Ramos (cell line): ENCODE data around the gene PFDN6.

Source experiments
- in situ Hi-C: fragments of 300-500 bp; cut with MboI; formaldehyde crosslinking; loops from one replicate; pipeline ENCODE4 v1.14.3; 2022; ENCODE audit warnings: low sequenced_read_pairs; ENCODE audit not compliant: unreplicated experiment

Gene PFDN6

DNA sequence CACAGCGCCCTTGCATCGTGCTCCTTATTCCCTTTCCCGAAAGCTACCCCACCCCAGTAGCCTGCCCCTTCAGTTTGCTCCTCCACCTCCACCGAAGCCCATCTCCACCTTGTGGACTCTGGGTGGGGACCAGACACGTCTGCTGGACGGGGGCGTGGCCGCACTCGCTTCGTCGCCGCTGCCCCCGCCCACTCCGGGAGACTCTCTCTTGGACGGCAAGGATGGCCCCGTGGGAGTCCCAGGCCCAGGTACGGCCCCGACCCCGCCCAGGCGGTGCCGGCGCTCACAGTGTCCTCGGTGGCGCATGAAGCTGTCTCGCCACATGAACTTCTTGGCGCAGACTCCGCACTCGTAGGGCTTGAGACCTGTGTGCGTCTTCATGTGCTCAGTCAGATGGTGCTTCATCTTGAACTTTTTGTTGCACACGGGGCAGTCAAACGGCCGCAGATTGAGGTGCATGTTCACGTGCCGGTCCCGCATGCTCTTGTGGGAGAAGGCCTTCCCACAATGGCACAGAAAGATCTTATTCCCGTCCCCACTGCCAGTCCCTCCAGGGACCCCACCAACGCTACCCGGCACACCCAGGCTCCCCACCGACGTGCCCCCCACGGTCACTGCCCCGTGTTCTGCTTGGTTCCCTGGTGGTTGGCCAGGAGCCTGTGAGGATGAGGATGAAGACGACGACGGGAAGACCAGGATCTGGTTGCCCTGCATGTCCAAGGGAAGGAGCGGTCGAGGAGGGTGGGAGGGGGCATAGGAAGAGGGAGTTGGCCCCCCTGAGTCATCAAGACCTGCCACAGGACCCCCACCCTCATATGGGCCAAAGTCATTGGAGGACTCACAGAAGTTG, 25.8 kb downstream of the PFDN6 start:
- in situ Hi-C loops: no loop called here

DNA sequence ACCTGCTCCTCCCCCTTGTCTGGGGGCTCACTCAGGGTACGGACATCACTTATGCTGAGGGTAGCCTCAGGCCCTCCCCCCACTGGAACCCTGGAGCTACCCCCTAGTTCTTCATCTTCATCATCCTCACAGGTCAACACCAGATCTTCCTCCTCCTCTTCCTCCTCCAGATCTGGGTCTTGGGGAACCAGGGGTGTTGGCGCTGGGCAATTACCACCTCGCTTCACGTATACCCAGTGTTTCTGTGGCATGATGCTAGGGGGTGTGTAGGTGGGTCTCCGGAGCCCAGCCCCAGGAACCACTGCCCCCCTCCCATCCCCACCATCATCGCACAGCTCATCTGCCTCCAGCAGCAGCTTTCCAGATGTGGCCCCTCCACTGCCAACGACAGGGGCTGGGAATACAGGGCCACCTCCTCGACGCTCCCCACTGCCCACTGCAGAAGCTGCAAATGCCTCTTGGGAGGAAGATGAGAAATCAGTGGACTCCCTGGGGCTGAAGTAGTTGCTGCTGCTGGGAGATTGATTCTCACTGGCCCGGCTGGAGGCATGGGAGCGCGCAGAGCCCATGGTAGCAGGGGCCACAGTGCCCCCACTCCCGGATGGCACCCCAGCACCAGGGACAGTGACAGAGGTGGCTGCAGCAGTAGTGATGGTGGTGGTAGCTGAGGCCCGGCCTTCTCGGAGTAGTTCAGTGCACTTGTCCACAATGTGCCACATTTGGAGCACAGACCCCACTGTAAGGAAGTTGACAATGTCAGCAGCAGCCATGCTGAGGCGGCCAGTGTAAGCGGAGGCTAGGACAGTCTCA, 26.6 kb downstream of the PFDN6 start:
- in situ Hi-C loops: no loop called here

DNA sequence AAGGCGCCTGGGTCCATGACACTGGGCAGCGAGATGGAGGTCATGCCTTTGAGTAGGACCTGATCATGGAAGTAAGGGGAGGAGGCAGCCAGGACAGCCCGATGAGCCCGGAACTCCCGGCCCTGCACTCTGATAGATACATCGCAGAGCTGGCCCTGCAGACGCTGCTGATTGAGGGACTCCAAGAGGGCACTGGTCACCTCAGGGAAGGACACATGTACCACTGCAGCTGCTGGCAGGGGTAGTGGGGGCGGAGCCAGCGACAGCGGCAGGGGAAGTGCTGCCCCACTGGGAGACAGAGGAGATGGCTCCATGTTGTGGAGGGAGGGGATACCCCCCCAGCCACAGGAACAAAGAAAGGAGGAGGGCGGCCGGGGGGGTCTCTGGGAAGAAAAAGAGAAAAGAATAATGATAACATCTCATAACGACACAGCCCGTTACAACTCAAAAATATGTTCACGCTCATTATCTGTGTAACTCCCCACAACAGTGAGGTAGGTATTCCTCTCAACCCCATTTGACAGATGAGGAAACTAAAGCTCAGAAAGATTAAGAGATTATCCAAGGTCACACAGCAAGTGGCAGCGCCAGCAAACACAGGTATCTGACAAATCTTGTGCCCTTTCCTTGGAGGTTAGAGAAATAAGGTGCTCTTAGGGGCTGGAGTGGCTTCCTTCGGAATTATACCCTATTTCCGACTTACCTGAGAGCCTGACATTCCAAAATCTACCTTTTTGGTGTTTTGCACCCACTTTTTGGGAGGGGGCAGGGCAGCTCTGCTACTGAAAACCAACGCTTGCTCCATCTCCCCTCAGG, 27.4 kb downstream of the PFDN6 start:
- in situ Hi-C loops: no loop called here

DNA sequence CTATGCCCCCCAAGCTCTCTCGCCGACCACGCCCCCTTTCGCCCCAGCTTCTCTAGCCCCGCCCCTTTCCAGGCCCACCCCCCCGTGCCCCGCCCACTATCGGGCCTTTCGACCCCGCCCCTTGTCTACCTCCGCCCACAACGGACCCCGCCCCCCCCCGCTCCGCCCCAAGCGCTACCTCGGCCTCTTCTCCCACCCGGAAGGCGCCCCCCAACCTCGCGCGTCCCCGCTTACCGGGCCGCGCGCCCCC, 27.9 kb downstream of the PFDN6 start:
- in situ Hi-C loops: no loop called here

DNA sequence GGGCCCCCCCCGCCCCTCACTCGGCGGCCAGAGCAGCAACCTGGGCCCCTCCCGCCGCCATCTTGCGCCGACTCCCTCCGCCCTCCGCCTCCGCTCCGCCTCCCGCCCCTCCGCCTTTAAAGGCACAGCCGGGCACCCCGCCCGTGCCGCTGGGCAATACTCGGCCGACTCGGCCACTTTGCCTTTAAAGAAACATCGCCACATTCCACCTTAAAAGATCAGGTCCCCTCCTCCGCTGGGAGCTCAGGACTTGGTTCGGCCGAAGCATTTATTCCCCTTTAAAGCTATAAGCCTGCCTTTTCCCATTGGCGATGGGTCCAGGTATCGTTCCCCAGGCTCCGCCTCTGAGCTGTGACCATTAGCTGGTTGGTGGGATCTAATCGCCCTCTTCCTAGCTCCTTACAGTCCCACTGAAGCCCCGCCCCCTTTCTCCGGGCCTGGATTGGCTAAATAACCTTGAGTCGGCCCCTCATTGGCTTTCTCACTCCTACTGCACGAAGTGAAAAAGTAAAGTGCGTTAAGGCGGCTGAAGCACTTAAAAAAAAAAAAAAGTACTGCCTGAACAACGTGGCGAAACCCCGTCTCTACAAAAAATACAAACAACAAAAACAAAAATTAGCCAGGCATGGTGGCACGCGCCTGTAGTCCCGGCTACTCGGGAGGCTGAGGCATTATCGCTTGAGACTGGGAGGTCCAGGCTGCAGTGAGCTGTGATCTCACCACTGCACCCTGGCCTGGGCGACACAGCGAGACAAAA, 28.4 kb downstream of the PFDN6 start, which contains the start of gene ZBTB22:
Gene ZBTB22 (minus strand): TSS at position 76 of the 757 bp plus-strand sequence. CDS start 828 bp downstream, outside the sequence.
- in situ Hi-C loops: no loop called here

DNA sequence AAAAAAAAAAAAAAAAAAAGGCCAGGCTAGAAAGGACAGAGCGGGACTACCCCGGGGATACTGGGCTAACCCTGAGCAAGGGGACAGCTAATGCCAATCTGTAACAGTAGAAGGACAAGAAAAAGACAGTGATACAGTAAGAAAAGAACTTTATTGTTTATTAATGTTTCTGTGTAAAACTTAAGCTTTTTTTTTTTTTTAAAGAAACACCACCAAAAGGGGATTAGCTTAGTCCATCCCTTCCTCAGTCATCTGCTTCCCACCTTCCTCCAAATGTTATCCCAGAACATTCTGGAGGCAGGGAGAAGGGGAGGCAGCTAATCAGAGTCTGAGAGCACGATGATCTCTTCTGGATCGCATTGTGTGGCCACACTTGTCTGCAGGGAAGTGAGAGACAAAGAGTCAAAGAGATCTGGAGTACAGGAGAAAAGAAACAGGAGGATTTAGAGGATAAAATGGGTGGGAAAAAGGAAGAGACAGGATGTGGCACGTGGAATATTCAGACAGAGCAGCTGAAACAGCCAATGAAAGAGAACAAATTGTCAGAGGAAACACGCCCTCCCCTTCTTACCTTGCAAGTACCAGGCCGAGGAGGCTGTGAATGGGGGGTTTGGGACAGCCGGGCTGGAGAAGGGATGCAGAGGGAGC, 29.1 kb downstream of the PFDN6 start:
- in situ Hi-C loops: no loop called here

DNA sequence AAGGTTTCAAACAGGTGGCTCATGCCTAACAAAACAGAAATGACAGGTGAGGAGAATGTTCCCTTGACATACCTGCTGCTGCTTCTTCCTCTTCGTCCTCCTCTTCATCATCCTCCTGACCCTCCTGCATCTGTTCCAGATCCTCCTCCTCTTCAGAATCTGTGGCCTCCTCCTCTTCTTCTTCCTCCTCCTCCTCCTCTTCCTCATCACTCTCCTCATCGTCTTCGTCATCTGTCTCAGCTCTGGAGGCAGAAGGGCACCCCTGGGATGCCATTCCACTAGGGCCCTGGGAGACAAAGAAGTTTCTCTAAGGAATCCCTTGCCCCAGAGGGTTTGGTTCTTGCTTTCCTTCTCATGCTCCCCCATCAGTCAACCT, 30.5 kb downstream of the PFDN6 start:
- in situ Hi-C loops: no loop called here

DNA sequence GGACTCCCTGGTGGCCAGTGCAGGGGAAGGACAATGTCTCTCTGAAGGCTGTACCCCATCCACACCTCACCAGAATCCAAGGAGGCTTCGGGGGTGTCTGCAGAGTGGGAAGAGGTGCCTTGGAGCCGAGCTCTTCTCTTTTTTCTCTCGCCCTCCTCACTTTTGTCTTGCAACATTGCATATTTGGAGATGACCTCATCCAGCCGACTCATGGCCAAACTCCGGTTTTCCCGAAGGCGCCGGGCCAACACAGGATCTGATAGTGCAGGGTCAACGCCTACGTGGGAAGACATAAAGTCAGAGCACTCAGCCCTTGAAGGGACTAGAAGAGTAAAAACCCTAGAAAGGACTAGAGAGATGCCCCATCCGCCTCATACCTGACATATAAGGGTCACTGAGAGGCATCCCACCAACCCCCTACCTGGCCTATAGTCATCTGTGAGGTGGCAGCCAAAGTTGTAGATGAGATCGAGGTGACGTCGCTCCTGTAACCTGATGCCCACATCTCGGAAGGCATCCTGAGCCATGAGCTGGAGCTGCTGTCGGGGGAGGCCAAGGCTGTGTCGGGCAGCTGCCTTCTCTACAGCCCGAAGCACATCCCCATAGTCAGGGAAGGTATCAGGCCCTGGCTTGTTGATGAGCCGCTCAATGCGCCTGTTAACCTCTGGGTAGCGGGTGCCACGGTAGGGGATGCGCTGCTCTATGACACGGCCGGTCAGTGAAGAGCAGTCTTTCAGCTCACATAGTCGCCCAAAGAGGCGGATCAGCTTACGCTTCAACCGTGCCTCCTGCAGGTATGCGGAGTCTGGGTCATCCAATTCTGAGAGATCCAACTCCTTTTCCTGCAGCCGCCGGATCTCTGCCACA, 31.1 kb downstream of the PFDN6 start:
- in situ Hi-C loops: no loop called here

DNA sequence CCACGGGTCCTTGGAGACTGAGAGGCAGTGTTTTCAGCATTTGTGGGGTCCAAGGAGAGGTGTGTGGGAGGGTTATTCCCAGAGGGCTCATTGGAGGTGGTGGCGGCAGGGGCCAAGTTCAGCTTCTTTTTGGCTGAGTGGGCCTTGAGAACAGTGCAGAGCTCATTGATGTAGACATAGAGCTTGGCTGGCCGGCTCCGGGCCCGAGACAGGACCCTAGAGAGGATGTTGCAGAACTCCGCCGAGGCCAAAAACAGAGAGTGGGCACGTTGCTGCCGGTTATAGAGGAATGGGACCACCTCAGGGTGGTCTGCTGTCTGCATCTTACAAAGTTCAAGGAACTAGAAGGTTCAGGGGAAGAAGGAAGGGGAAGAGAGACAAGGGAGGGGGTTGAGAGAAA, 31.8 kb downstream of the PFDN6 start:
- in situ Hi-C loops: no loop called here

DNA sequence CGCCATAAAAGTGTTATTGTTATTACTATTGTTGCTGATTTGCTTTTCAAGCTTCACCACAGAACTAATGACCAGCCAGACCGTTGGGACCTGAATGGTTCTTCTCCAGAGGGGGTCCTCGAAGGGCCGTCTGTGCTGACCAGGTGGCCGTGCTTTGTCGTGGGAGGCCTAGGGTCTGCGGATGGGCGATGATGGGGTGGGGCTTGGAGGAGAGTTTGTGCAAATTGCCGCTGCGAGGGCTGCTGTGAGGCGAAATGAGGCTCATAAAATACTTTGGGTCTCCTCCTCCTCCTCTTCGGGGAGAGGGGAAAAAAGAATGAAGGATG, 34.2 kb downstream of the PFDN6 start:
- in situ Hi-C loops: no loop called here

DNA sequence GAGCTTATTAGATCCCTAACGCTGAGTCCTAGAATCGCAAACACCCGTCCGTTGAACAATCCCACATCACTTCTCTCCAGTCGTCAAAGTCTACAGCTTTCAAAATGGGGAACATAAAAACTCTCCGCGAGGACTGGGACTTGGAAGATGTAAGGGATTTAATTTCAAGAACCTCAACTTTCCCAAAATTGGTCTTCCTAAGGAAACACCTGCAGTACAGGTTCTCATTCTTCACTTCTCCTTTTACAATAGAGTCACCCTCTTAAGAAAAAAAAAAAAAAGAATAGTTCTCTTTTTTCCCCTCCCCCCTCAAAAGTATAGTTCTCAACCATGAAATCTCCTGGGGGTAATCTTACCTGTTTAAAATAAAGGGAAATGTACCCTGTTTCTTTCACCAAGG, 34.7 kb downstream of the PFDN6 start:
- in situ Hi-C loops: no loop called here

DNA sequence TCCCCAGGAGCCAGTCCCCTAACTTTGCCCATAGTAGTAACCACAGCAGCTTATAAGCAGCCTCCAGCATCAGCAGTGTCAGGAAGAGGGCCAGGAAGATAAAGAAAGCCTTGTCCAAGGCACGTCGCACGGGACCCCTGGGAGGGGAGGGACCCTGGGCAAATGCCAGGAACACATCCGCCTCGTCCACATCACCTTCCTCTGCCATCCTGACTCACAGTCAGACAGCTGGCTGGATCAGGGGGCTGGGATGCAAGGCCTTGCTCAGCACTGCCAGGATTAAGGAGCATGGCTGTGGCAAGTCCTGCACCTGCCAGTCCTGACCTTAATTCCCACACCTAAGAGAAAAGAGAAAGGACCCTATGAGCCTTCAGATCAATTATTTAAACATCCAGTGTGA, 39.7 kb downstream of the PFDN6 start:
- in situ Hi-C loops: no loop called here

DNA sequence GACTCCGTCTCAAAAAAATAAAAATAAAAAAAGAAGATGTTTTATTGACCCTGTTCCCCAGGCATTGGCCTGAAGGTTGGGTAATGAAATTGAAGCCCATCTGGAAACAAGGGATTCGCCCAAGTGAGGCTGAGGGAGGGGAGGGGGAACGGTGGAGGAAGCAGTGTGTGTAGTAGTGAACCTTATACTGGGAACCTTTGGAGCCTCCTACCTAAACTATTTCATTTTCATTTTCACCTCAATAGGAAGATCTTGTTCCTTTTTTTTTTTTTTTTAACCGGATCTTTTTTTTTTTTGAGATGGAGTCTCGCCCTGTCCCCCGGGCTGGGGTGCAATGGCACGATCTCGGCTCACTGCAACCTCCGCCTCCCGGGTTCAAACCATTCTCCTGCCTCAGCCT, 41.3 kb downstream of the PFDN6 start:
- in situ Hi-C loops: no loop called here

DNA sequence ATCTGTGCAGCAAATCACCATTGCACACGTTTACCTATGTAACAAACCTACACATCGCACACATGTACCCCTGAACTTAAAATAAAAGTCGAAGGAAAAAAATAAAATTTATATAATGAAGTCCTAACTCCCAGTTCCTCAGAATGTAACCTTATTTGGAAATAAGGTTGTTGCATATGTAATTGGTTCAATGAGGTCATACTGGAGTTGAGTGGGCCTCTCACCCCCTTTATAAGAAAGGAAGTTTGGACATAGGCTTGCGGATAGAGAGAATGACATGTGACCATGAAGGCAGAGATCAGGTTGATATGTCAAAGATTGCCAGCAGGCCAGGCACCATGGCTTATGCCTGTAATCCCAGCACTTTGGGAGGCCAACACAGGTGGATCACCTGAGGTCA, 44.3 kb downstream of the PFDN6 start:
- in situ Hi-C loops: no loop called here

DNA sequence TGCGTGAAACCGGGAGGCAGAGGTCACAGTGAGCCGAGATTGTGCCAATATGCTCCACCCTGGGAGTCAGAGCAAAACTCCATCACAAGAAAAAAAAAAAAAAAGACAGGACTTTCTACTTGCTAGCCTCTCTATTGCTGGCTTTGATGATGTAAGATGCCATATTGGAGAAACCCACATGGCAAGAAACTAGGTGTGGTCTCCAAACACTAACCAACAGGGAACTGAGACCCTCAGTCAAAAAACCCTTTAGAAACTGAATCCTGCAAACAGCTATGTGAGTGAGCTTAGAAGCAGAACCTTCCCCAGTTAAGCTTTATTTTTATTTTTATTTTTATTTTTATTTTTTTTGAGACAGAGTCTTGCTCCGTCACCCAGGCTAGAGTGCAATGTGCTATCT, 46.5 kb downstream of the PFDN6 start:
- in situ Hi-C loops: no loop called here

DNA sequence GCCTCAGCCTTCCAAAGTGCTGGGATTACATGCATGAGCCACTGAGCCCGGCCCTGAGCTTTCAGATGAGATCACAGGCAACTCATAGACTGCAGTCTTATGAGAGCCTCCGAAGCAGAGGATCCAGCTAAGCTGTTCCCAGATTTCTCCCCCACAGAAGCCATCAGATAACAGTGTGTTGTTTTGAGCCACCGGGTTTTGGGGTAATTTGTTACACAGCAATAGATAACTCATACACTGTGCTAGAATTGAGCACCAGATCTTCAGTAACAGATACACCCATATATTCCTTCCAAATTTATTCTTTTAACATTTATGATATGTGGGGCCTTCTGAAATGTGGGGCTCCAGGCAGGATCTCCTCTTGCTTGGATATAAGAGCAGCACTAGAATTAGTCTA, 47.1 kb downstream of the PFDN6 start:
- in situ Hi-C loops: no loop called here

DNA sequence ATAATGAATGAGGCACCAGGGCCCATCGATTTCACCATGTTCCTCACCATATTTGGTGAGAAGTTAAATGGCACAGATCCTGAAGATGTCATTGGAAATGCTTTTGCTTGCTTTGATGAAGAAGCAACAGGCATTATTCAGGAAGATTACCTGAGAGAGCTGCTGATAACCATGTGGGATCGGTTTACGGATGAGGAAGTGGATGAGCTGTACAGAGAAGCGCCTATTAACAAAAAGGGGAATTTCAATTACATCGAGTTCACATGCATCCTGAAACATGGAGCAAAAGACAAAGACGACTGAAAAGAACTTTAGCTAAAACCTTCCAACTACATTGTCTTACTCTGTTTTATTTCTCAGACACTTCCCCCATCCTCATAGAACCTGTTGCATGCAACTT, 49.8 kb downstream of the PFDN6 start:
- in situ Hi-C loops: no loop called here
